HG03520 (cell line): Measurements from ENCODE around the gene SEZ6L.

Experiments used
- ATAC-seq: cut with Tn5 transposase; IDR thresholded peaks from one replicate; pipeline ENCODE4 v1.9.1; 2021; ENCODE audit warnings: mild to moderate bottlenecking, moderate library complexity; ENCODE audit not compliant: unreplicated experiment

SEZ6L gene

DNA sequence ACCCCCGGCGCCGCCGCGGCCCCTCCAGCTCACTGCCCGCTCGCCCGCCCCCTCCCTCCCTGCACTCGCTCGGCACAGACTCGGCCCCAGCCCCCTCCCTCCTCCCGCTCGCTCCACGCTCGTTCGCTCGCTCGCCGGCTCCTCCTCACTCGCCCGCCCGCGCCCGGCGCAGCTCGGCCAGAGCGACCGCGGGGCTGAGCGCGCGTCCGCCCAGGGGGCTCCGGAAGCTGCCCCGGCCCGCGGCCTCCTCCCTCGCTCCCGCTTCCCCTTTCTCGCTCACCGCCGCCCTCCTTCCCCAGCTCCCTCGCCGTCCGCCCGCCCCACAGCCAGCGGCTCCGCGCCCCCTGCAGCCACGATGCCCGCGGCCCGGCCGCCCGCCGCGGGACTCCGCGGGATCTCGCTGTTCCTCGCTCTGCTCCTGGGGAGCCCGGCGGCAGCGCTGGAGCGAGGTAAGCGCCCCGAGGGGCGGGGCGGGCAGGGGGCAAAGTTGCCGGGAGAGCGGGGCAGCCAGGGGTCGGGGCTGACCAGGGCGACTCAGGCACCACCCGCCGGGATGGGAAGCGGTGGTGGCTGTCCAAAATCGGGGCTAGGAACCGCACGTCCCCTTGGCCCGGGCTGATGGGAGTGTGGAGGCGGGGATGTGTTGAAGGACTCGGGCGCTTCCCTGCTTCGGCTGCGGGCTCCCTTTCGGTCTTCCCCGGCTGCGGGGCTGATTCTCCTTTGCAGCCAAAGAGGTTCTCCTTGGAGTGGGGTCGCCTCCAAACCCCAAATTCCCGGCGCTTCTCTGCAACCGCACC is at the start of gene SEZ6L:
Gene SEZ6L (plus strand): TSS at position 148 of the 797 bp plus-strand sequence. CDS start 208 bp downstream, at position 356.
- ATAC-seq: no peak

DNA sequence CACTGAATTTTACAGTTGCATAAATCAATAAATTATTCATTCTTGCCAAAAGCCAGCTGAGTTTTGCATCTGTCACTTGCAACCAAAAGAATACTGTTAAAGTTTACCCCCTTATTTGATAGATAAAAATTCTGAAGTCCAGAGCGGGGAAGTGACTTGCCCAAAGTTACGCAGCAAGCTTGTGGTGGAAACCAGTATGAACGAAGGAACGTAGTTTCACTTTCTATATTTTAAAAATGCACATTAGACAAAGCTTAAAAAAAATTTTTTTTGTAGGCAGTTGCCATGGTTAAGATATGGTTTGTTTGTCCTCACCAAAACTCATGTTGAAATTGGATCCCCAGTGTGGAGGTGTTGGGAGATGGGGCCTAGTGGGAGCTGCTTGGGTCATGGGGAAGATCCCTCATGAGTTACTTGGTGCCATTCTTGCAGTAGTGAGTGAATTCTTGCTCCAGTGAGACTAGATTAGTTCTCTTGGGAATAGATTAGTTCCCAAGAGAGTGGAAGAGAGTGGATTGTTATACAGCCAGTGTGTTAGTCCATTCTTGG is 46.3 kb upstream of the SEZ6L start:
- no peak for ATAC-seq

DNA sequence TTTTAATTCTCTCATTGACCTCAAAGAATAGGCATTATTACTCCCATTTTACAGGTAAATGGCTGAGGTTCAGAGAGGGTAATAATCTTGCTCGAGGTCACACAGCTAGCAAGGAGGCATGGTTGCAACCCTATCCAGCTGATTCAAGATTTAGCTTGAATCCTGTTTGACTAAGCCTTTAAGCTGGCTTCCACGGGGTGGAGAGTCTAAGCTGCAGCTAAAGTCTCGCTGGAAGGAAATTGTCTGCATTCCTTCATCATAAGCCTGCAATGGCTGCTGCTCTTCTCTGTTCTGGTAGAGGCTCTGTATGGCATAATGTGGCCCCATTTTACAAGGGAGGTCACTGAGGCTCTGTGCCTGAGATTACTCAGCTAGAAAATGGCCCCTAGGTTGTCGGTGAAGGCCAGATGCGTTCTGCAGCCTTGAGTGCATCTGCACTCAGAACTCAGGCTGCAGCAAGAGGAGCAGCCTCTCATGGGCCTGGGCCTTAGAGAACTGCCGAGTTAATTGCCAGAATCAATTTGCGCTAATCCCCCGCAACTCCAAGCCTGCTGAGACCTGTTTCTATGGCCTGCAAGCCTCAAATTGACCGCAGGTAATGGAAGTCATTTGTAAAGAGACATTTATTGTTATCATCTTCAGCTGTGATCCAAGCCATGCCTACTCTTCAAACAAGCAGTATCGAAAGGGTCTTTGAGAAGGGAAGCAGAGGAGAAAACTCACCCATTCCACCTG is 44.1 kb upstream of the SEZ6L start:
- no peak for ATAC-seq

DNA sequence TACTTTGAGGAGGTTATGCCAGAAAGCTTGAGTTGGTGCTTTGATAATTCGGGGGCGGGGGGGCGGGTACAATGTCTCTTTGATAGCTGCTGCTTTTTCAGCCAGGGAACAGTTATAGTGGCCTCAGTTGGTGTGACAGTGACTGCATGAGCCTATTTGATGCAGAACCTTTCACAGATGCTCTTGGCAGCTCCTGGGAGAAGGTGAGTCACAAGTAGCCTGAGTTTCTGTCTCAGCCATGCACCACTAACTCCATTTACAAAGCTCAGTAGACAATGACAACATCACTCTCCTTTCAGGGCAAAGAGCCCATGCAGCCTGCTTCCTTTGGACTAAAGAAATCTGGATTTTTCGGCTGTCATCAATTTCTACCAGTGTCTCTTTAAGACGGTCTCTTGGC is 42.1 kb upstream of the SEZ6L start:
- no peak for ATAC-seq

DNA sequence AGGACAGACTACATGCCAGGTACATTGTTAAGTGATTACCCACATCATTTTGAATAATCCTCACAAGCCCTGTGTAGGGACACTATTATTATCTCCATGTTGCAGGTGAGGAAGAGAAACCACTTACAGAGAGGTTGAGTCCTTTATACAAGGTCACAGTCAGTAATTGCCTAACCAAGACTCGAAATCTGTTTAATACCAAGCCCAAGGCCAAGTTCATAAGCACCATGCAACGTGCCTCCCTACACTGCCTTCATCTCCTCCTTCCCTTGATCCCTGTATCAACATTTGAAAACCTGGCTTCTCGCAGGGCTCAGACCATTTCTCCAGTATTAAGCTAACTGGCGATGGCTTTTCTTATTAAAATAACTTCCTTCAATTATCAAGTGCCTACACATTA is 41.7 kb upstream of the SEZ6L start:
- no peak for ATAC-seq

DNA sequence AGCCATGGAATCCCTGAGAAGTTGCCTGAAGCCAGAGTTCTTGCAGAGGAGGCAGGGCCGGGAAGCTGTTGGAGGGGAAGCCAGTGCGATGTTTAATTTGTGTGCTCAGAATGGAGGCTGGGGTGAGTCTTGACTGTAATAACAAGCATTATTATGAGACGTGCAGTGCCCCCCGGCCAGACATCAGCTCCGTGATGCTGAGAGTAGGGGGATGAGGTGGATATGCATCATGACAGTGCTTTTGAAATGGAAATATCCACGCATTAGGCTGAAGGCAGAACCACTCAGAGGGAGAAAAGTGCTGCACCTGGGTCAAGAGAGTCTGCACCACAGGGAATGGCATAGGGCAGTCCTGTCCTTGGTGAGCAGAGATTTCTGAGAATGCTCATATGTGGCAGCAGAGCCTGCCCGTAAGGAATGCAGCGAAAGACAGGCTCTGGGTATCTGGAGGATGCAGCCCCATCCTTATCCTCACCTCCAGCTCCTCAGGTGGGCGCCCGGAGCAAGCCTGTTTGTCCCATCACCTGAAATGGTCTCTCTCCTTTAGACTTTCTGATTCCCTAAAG is 37.6 kb upstream of the SEZ6L start:
- no peak for ATAC-seq

DNA sequence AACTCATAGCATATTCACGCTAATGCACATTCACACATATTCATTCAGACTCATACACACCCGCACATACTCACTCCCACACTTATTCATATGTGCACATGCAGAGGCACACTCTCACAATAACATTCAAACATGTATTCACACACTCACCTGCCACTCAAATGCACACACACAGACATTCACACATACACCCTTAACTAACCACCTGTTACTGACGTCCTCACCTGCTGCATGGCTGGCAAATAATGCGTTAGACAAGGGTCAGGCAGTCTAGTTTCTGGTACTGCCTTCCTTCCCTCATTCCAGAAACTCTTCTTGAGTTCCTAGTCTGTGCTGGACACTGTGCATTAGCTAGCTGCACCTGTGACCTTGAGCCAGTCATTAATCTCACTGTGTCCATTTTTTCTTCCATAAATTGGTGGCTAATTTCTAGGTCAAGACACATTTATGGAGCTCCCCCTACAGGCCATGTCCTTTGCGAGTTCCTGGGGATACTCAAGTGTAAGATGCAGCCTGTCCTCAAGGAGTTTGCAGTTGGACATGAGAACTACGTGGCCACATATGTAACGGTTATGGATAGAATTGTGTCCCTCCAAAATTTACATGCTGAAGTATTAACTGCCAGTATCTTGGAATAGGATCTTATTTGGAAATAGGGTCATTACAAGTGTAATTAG is 34.5 kb upstream of the SEZ6L start:
- no peak for ATAC-seq

DNA sequence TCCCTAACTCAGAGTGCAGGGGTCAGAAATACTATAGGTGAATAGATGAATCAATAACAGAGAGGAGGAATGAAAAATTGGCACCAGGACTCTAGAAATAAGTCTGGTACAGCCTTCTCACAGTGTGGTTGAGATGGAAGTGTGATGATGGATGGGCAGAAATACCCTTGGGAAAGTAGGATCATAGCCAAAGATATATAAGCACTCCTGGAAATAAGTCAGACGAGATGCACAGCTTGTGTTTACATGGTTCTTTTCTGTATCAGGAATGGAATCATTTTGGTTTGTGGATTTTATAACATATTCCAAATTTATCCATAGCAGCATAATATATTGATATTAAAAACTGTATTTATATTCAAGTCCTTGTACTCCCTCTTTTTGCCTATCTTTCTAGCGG is 33.5 kb upstream of the SEZ6L start:
- no peak for ATAC-seq

DNA sequence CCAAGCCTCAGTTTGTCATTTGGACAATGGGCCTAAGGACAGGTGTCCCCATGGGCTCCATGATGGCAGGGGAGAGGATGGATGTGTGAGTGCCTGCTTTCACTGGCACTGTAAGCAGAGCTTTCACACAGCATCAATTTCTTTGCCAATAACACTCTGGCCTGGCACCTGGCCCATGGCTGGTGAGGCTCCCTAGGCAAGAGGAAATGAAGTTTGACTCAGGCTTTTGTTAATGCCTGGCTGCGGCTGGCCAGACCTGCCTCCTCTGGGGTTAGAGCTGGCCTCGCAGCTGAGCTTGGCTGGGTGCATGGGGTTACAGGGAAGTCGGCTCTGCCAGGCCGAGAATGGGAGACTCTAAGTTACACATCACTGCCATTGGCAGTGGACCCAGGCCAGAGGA is 30.0 kb upstream of the SEZ6L start:
- no peak for ATAC-seq

DNA sequence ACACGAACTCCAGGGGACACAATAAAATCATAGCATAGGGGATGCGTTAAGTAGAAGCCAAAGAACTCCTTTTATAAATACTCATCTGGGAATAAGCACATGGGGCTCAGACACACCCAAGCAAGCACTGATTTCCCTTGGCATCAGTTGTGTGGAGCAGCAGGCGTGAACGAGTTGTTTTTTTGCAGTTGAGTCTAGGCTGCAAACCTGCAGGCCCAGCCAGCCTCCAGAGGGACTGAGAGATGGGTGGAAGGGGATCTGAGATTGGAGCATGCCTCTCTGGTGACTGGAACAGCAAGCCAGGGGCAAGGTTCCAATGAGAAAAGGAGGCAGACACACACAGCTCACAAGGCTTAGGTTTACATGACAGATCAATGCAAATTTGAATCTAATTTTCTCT is 27.4 kb upstream of the SEZ6L start:
- no peak for ATAC-seq

DNA sequence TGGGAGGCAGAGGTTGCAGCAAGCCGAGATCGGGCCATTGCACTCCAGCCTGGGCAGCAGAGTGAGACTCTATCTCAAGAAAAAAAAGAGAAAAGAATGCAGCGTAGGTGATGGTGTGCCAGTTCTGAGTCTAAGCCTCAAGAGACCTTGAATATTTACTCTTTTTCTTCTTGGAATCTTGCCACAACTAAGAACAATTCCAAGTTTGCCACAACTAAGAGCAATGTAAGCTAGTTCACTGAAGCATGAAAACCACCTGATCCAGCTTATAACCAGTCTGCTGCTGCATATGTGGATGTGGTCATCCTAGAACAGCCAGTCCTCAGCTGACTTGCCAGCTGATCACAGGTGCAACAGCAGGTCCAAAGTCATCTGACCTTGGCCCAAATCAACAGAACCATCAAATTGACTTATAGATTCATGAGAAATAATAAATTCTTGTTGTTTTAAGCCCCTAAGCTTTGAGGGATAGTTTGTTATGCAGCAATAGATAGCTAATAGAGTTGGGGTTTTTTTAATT is 25.4 kb upstream of the SEZ6L start:
- ATAC-seq: no peak

DNA sequence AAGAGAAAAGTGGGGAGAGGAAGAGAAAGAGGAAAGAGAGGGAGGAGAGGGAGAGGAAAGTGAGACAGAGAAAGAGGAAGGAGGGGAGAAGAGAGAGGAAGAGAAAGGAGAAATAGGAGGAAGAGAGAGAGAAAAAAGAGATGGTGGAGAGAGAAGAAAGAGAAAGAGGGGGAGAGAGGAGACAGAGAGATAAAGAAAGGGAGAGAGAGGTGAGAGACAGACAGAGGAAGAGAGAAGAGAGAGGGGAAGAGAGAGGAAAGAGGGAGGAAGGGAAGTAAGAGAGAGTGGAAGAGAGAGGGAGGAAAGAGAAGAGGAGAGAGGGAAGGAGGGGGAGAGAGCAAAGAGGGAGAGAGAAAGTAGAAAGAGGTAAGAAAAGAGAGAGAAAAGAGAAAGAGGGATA is 9.4 kb upstream of the SEZ6L start:
- no peak for ATAC-seq

DNA sequence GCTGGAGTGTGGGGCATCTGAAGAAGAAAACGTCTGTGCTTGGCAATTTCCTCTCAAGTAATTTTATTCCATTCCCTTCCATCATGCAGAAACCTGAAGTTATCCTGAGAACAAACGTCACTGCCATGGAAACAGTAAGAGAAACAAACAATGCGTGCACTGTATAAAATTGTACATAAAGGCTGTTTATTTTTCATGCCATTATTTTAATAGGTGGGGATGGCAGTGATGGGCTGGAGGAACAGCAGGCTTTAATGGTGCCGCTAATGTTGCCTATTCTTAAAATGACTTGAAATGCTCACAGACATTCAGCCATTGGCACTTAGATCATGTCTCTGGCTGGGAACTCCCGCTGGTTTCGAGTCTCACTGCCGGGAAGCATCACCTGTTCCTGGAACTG is 7.5 kb upstream of the SEZ6L start:
- no peak for ATAC-seq

DNA sequence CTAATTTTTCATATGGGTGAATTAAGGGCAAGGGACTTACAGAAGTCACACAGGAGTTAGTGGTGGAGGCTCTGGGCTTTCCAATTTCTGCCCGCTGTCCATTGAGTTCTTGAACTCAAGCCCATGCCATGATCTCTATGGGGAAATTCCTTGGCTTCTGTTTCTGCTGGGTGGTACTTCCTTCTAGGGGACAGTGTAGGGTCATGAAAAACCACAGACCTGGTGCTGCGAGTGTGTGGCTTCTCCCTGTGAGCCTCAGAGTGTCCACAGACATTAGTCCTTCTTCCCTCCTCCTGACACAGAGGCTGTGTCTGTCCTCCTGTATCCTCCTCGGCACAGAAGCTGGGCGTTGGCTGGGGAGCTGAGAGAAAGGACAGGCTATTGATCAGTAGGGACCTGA is 6.3 kb upstream of the SEZ6L start:
- ATAC-seq: no peak

DNA sequence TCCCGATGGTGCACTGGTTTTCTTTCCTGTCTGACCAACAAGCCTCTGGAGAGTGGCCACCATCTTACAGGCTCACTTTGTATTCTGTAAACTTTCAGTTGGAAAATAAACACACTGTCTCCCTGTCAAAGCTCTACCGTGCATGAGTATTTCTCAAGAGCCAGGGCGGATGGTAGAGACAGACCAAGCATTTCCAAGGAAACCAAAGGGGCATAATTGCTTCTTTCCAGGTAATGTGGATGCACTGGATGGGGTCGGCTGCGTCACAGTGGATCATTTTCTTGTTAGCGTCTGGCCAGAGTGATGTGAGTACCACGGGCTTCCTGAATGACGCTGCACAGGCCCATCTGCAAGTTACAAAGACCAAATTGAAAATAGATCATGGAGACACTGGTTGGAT is 5.1 kb upstream of the SEZ6L start:
- no peak for ATAC-seq

DNA sequence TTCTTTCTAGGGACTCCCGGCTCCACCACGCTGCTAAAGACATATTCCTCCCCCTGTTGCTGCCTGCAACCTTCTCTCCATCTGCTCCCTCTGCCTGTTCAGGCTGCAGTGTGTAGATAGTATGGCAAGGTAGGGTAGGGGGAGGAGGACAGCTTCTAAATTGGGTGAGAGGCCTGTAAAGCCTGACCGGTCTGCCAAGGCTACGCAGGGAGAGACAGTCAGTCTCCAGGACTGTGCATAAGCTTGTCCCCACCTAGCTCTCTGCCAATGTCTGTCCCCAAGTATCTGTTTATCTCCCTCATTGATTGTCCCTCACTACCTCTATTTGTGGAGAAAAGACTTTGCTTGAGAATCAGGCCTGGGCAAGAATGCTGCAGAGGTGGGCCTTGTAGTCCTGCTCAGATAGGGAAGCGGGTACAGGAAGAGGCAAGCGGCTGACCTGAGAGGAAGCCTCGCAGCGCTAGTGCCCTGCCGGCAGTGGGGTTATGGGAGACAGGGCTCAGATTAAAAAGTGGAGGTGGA is 871 bp upstream of the SEZ6L start:
- ATAC-seq: no peak

DNA sequence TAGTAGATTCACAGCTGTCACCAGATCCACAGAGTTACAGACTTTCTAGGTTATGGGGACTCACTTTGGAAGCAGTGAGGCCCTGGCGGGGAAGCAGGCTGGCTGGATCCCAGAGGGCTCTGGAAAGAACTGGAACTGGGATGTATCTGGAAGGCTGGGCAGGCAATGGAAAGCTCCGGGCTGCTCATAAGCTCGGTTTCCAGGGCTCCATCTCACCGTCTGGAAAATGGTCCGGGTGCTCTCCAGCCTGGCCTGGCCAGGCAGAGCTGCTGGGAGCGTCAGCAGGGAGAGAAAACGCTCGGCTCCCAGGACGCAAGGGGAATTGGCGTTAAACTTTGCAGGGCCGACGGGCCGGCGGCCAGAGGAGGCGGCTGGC is 335 bp upstream of the SEZ6L start:
- no peak for ATAC-seq

DNA sequence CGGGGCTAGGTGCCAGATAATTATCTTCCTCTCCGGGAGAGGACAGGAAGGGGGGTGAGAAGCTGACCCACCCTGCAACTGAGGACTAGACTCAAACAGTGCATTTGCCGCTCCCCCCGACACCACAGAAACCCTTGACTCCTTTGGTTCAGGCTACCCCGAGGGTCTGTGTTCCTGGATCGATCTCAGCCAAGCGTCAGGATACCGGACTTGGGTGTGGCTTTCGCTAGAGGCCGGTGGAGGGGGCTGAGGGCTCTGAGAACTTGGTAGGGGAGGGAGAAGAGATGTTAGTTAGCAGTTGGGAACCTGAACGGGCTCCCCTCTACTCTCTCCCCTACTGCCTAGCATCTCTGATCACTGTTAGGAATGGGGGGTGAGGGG is 840 bp downstream of the SEZ6L start:
- no peak for ATAC-seq

DNA sequence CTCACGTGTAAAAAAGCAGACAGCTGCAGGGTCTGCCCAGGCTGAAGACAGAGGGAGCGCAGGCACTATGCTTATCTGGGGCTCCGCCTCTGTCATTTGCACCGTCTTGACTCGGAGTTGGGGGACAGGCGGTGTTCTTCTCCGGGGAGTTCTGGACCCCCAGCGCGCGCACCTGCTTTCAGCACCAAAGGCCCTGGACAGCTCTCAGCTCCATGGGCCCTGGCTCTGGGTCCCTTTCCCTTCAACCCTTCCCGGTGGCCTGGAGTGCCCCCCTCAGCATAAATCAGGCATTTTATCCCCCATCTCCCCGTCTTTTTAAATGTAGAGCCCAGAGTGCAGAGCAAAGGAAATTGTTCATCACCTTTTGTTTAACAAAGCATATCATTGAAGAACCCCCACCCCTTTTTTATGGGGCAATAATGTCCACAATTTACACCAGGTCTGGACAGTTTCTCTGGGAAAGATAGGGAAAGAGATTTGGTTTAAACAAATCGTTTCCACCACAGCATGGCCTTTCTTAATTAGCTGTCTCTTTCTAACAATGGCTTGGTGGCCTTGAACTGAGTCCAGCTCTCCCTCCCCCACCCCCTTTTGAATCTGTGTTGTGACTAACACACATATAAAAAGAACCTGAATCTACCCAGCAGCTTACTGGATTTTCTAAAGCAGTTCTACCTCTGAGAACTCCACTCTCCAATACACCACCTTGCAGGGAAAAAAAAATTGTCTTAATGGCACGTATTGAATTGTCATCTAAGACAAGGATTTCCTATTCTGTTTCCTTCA is 1.7 kb downstream of the SEZ6L start:
- no peak for ATAC-seq

DNA sequence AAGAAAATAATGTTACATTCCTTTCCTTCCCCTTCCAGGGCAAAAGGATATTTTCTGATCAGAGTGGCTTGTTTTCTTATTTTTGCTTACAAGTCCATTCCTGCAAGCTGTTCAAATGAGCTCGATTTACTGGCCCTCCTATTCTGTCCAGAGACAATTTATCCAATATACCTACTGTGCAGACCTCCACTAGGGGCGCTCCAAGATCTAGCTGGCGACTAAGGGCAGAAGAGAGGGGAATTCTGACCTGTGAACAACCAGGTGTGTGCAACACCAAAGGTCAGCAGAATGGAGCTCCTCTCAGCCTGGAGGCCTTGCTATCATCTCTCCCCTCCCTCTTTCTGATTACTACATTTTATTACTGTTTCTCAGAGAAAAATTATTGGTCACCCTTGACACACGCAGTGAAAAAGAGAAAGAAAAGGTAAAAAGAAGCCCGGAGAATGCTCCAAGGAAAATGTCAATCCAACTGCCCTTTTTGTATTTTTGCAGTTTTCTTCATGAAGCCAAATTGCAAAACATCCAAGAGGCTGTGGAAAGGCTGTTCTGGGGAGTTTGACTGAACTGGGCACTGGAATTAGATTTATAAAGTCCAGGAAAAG is 3.2 kb downstream of the SEZ6L start:
- no peak for ATAC-seq
